Measurements from ENCODE around the gene SLC22A15. TPM values are rescaled to one million over a fixed set of nuclear protein-coding genes. Genes with fewer than 3 reads are reported as not detected.
"Not testable (repeated sequence)": the region's sequence is repeated elsewhere in the genome, so short reads cannot be mapped to it uniquely, and the experiment has no call there.

Gene SLC22A15
- total RNA-seq, 1 donor from 2014 or later: 2.3 TPM

- Mint-ChIP-seq H3K27ac (ENCODE audit: unreplicated experiment) (no peak overlapping the region), H3K36me3 (ENCODE audit: low read depth) (peaks cover 2% of the 10 kb centered on the region), H3K4me1 (peaks cover 4% of the 10 kb centered on the region), H3K4me3 (no peak overlapping the region), H3K9me3 (no peaks in the 10 kb centered on the region), H3K27me3 (ENCODE audit: low read depth) (no peaks in the 10 kb centered on the region)
- TF ChIP-seq CTCF (conservative IDR thresholded peaks at IDR 0.05): no peak
- no peak for DNase-seq (ENCODE audit: low read depth, low spot score)
Observed at GRCh38 chr1:116038679-116039078, 62.4 kb downstream of the SLC22A15 start.

GRCh38 chr1:116044071-116044470 lies 67.8 kb downstream of the SLC22A15 start:
- H3K27ac Mint-ChIP-seq (ENCODE audit: unreplicated experiment): no peak overlapping the region
- H3K4me1 Mint-ChIP-seq: no peaks in the 10 kb centered on the region
- no peaks in the 10 kb centered on the region for H3K27me3 Mint-ChIP-seq (ENCODE audit: low read depth)
- no peak overlapping the region for H3K4me3 Mint-ChIP-seq
- no peak for TF ChIP-seq CTCF (conservative IDR thresholded peaks at IDR 0.05)
- H3K36me3 Mint-ChIP-seq (ENCODE audit: low read depth): peaks cover 8% of the 10 kb centered on the region
- DNase-seq (ENCODE audit: low read depth, low spot score): no peak
- peaks cover 8% of the 10 kb centered on the region for H3K9me3 Mint-ChIP-seq

- DNase-seq (ENCODE audit: low read depth, low spot score); H3K27ac Mint-ChIP-seq (ENCODE audit: unreplicated experiment); H3K27me3 Mint-ChIP-seq (ENCODE audit: low read depth); H3K4me3 Mint-ChIP-seq; H3K4me1 Mint-ChIP-seq: not testable (repeated sequence)
- peaks cover 18% of the 10 kb centered on the region for H3K36me3 Mint-ChIP-seq (ENCODE audit: low read depth)
- H3K9me3 Mint-ChIP-seq: peaks cover 17% of the 10 kb centered on the region
Observed at GRCh38 chr1:116046933-116047332, 70.6 kb downstream of the SLC22A15 start.

GRCh38 chr1:116051896-116052295 lies 75.6 kb downstream of the SLC22A15 start:
- not testable (repeated sequence) for H3K4me3 Mint-ChIP-seq; H3K27me3 Mint-ChIP-seq (ENCODE audit: low read depth); DNase-seq (ENCODE audit: low read depth, low spot score); H3K4me1 Mint-ChIP-seq; H3K27ac Mint-ChIP-seq (ENCODE audit: unreplicated experiment)
- H3K36me3 Mint-ChIP-seq (ENCODE audit: low read depth): peaks cover 20% of the 10 kb centered on the region
- H3K9me3 Mint-ChIP-seq: peaks cover 17% of the 10 kb centered on the region

GRCh38 chr1:116062201-116062600 lies 85.9 kb downstream of the SLC22A15 start:
- Mint-ChIP-seq H3K4me3 (no peak overlapping the region), H3K27me3 (ENCODE audit: low read depth) (no peaks in the 10 kb centered on the region), H3K4me1 (no peaks in the 10 kb centered on the region), H3K36me3 (ENCODE audit: low read depth) (peaks cover 8% of the 10 kb centered on the region), H3K27ac (ENCODE audit: unreplicated experiment) (no peak overlapping the region), H3K9me3 (peaks cover 11% of the 10 kb centered on the region)
- no peak for DNase-seq (ENCODE audit: low read depth, low spot score)
- no peak for TF ChIP-seq CTCF (conservative IDR thresholded peaks at IDR 0.05)

GRCh38 chr1:116064616-116065015 lies 88.3 kb downstream of the SLC22A15 start:
- peaks cover 9% of the 10 kb centered on the region for H3K36me3 Mint-ChIP-seq (ENCODE audit: low read depth)
- no peaks in the 10 kb centered on the region for H3K9me3 Mint-ChIP-seq
- no peak for DNase-seq (ENCODE audit: low read depth, low spot score)
- no peak overlapping the region for H3K4me3 Mint-ChIP-seq
- TF ChIP-seq CTCF (conservative IDR thresholded peaks at IDR 0.05): no peak
- no peaks in the 10 kb centered on the region for H3K27me3 Mint-ChIP-seq (ENCODE audit: low read depth)
- no peaks in the 10 kb centered on the region for H3K4me1 Mint-ChIP-seq
- H3K27ac Mint-ChIP-seq (ENCODE audit: unreplicated experiment): no peak overlapping the region

All from neural crest cell (in vitro differentiated cells).